Measurements from ENCODE around the gene ADGRB3.
"Not testable (repeated sequence)": the region's sequence is repeated elsewhere in the genome, so short reads cannot be mapped to it uniquely, and the experiment has no call there.

Gene ADGRB3

DNA sequence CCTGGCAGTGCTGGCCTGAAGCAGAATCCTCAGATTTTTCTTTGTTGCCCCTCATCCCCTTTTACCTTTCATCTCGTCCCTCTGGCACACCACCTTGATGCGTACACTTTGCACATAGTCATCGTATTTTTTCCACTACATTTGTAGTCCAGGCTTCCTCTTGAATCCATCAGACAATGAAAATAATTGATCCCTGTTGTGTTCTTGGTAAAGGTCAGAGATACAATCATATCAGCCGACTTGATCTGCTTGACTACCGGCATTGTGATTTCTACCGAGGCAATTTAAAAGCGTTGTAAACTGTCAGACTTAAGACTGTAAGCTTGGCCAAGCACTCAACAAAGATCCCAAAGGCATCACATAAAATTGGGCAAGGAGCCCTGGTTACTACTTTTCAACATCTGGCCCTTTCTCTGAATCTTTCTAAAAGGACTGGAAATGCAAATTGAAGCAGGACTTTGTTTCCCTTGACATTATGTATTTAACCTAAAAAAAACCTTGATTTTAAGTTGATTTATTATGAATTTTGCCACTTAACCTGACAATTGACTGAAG is 649.2 kb downstream of the ADGRB3 start:
- DNase-seq: peak; percentile 6

GRCh38 chr6:69285054-69285453 is 650.0 kb downstream of the ADGRB3 start:
- no peak for DNase-seq

DNA sequence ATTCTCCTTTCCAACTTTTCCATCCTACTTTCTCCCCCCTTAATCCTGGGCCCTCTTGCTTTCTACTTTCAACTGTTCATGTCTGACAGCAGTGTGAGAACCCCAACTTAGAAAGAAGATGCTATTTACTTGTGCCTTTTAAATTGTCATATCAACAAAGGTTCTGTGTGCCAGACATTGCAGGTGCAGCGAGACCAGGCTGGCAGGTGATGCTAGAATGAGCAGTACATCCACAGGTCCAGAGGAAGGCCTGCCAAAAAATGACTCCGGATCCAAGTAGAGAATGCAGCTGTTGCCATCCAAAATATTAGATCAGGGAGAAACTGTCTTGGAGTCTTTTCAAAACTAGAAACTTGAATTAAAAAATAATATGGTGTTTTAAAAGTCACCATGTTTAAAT is 651.2 kb downstream of the ADGRB3 start:
- DNase-seq: no peak

- not testable (repeated sequence) for DNase-seq
Observed at GRCh38 chr6:69288198-69288597, 653.1 kb downstream of the ADGRB3 start.

DNA sequence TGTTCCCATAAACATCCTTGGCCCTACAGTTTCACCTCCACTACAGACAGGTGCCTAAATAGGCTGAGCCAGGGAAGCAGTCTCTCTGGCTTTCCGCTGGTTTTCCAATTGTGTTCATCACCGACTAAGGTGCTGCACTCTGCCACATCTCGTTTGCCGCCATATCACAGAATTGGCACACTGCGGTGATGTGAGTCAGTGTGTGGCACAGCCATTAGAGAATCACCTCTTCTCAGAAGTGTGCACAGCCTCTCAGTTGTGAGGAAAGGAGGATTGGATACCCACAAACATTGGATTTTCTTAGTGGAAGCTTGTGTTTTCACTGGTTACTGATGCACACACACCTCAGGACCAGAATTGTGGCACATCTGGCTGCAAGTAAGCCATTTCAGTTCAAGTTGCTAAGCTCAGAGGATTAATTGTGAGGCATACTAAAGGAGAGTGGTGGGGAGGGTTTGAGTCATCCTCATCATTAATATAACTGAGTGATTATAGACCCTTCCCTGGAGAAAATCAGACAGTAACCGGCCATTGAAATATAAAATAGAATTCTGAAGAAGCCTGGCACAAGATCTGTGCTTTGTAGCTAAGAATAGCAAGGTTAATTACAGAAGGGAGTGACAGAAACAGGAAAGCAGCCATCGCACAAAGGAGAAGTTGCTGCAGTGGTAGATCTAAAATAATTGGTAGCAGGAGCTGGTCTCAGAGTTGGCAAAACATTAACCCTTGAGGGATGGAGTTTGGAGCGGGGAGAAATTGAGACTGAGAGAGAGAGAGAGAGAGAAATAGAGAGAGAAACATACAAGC is 654.8 kb downstream of the ADGRB3 start:
- DNase-seq: peak; percentile 79

DNA sequence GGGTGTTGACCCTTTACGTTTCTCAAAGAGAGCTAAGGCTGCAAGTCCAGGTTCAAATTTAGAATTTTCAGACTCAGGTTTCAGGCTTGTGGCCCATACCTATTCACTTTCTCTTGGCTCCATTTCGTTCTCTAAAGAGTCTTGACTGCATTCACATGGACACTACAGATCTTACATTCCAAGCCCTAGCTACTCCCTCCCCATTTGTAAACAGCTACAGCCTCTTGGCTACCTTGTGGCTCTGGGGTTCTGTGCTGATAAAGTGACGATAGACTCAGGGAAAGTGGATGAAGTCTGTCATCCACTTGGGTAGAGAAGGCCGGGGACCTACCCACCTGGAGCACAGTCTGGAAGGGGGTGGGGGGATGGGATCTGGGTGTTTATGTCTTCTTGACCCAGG is 658.4 kb downstream of the ADGRB3 start:
- no peak for DNase-seq

DNA sequence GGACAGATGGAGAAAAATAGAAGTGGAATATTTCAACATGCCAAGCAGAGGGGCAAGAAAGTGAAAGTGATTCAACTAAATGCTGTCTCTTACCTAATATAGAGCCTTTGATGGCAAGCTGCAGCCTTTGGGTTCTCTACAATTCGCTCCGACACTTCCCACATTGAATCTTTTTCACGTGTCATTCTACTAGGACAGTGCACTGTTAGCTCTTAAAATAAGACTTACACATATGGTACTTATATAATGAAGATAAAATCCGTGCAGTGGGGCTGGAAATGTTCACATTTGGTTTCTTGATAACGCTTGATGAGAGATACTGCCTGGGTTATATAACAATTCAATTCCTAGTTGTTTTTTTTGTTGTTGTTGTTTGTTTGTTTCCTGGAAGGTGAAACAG is 659.3 kb downstream of the ADGRB3 start:
- no peak for DNase-seq

DNA sequence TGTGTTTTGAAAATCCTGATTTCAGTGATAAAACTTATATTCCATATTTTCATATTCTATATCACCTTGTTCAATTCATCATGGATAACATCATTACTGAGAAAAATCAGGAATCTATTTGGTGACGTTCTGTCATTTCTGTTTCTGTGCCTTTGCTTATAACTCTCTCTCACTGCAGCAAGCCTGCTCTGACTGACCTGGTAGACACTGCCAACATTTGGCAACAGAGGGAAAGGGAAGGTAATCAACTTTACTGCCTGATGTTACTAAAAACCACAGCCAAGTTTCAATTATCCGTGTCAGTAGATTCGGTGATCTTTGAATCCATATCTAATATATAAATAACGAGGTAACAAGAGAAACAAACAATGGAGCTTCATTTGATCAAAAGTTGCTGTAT is 659.8 kb downstream of the ADGRB3 start:
- DNase-seq: no peak

DNA sequence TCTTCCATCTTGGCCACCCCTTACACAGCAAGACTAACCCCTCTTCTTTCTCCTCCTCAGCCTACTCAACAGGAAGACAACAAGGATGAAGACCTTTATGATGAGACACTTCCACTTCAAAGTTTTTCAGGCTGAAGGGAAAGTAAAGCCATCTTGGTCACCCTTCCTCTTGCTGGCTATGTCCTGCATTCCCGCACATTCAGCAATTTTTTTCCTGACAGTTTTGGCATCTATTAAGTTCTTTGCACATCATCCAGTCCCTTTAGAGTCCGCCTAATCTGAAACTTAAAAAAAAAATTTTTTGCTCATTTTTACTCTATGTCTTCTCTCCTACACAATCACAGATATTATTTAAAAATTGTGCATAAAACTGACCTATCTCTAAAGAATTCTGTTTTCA is 668.3 kb downstream of the ADGRB3 start:
- DNase-seq: no peak

DNA sequence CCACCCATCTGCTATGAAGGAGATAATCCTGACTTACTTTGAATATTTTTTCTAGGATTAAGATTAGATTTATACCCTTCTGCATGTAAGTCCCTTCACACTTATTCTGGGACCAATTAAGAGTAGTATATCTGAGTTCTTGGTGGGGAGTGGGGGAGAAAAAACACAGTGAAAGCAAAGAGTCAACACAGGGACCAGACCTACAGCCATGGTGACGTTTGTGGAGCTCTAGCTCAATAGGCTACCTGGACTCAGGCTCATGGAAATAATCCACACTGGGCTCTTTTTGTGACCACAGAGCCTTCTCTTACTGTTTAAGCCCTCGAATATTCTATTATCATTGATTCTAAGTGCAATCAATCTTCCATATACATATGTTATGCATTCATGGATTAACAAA is 670.4 kb downstream of the ADGRB3 start:
- peak; percentile 93 for DNase-seq

GRCh38 chr6:69308584-69308983 is 673.5 kb downstream of the ADGRB3 start:
- DNase-seq: no peak

GRCh38 chr6:69311888-69312287 is 676.8 kb downstream of the ADGRB3 start:
- no peak for DNase-seq

- DNase-seq: no peak
Observed at GRCh38 chr6:69314001-69314400, 678.9 kb downstream of the ADGRB3 start.

DNA sequence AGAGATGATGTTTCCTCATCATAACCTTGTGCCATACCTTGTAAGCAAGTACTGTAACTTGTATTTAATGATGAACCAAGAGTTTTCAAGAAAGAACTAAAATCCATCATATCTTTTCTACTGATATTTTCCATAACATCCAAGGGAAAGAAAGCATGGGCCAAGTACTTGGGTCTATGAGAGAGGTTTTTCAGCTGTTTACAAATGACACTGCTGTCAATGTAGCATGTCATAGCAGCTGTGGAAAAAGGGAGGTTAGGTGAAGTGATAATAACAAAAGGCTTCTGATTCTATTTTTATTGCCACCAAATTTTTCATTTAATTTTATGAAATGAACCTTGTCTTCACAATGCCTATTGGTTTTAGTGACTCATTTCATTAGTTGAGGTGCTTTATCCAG is 679.4 kb downstream of the ADGRB3 start:
- no peak for DNase-seq

GRCh38 chr6:69331886-69332285 is 696.8 kb downstream of the ADGRB3 start:
- no peak for DNase-seq

DNA sequence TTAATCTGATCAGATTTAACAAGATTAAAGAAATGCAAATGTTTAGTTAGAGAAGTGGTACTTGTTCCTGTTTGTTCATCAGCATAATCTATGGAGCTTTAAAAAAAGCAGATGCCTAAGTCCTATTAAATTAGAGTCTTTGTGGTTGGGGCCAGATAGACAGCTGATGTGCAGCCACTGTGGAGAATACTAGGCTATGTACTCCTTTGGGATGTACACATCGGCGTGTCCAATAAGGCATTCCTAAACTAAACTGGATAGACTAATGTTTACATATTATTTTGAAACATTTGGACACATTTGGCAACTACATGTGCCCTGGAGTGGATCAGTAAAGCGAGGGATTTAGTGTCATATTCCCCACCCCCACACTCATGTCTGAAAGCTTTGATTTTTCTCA is 702.2 kb downstream of the ADGRB3 start:
- peak; percentile 64 for DNase-seq

GRCh38 chr6:69338431-69339162 is 703.5 kb downstream of the ADGRB3 start:
- DNase-seq: no peak

DNA sequence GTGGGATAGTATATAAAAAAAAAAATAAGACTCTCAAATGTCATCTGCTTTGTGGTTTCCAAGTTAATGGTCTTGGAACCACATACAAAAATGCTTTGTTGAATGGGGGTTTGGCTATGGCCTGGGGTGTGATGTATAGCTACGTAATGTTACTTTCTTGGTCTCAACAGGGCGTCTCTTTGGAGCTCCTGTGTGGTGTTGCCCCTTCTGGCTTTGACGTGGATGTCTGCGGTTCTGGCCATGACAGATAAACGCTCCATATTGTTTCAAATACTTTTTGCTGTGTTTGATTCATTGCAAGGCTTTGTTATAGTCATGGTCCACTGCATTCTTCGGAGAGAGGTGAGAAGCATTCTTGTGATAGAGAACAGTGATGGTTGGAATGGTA is 704.1 kb downstream of the ADGRB3 start:
- DNase-seq: no peak

DNA sequence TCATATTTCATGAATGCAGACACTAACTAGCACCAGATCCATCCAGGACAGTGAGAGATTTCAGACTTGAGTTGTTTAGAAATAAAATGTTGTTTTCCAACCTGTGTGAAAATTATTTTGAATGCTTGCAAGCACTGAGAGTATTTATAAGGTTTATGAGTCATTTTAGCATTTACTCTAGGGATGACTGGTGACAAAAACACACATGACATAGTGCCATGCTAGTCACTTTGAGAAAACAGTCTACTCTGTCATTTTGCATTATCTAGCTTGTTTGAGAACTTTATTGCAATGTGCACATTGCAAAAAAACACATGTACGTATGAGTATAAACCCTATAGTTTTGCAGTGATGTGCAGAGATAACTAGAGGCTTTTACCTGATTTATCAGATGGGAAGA is 705.1 kb downstream of the ADGRB3 start:
- DNase-seq: no peak

GRCh38 chr6:69343851-69344250 is 708.8 kb downstream of the ADGRB3 start:
- DNase-seq: no peak

DNA sequence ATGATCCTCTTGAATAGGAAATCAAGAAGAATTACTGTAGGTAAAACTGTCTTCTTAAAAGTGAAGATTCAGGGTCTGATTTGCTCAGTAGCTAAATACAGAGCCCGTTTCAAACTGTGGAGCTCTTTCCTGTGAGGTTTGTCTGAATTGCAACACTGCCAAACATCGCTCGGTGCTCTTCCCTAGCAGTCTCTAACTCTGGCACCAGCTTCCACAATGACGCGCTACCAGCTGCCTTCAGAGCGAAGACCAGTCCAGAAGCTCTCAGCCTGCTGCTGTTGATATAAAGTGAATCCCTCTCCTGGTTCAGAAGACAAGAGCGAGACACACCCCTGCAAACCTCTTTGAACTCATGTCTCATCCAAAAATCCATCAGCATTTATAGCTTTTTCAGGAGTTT is 714.7 kb downstream of the ADGRB3 start:
- no peak for DNase-seq

DNA sequence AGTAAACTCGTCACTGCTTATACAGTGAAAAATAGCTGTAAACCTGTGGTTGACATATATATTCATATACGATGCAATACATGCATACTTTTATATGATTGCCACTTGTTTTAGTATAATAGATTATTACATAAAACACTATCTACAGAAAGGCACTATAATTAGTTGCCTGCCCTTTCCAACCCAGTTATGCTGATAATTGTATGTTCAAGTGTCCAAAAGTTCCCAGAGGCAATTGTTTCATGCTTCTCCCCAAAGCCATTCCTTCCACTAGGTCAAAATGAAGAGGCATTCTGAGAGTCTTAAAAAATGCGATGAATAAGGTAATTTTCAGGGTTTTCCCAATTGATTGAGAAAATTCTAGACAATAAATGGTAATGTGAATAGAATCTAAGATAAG is 727.1 kb downstream of the ADGRB3 start:
- DNase-seq: no peak

- DNase-seq: no peak
Observed at GRCh38 chr6:69366831-69367230, 731.7 kb downstream of the ADGRB3 start.

DNA sequence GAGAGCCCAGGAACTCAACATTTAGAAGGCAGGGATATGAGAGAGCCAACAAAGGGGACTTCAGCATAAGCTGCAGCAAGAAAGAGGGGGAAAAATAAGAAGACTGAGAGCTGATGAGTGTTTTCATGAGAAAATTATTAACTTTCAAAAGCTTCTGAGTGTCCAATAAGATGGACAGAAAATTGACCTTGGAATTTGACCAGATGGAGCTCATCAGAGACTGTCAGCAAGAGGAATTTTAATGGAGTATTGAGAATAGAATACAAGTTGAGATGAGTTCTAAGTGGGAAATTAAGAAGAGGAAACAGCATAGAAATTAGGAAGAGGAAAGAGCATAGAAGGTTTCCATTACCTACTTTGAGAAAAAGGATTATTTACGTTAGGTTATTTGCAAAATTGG is 733.5 kb downstream of the ADGRB3 start:
- no peak for DNase-seq
